NCI-H2107 treated with DMSO at 0.1 percent for 48 hours (cell line): ENCODE results near the gene KRT14.
"Not testable (repeated sequence)": the region's sequence is repeated elsewhere in the genome, so short reads cannot be mapped to it uniquely, and the experiment has no call there.

Source experiments
- DNase-seq: peaks from one replicate; lab custom pipeline; 2025; ENCODE audit not compliant: unreplicated experiment; lab: John Stamatoyannopoulos, UW

The KRT14 gene

GRCh38 chr17:41610061-41610517, 23.4 kb upstream of the KRT14 start:
- not testable (repeated sequence) for DNase-seq

DNA sequence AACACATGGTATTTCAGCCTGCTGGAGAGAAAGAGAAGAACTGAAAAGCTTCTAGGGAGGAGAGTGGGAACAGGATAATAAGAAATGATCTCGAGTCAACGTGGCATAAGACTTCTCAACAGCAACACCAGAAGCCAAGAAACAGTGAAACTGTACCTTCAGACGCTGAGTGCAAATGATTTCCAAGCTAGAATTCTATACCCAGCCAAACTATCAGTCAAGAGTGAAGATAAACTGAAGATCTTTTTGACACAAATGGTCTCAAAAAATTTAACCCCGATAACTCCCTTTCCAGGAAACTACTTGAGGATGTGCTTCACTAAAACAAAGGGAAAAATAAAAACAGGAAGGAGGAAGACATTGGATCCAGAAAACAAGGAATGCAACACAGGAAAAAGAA, 20.2 kb upstream of the KRT14 start:
- DNase-seq, result not testable (repeated sequence)

DNA sequence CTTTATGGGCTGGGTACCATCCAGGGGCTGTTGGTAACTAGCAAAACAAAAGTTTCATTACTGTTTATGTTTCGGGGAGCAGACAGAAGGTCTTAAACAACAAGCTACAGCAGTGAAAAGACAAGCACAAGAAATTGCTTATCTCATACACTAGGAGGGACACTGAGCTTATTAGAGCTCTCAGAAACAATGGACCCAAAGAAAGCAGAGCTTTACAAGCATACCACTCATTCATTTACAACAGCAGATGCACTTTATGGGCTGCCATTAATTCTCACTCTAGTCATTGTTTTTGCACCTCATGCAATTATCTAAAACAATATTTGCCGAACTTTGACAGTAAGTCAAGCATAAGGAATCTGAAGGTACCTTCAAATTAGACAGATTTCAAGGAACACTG, 15.8 kb upstream of the KRT14 start:
- no peak for DNase-seq

- DNase-seq, result no peak
Measured at GRCh38 chr17:41600318-41600717, 13.6 kb upstream of the KRT14 start.

DNA sequence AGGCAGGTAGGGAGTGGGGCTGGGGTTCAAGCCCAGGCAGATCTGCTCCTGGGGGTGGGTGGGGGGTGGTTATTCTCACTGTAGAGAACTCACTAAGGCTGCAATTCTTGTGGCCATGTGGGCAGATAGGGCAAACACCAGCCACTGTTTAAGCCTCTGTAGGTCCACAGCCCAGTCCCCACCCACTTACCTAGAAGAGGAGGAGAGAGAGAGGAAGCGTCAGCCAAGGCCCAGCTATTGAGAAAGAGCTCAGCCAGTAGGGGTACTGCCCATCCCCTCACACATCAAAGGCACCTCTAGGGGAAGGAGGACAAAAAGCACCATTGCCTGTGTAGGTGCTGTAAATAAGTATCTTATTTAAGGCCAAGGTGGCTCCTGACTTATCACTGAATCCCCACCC, 13.0 kb upstream of the KRT14 start:
- no peak for DNase-seq

DNA sequence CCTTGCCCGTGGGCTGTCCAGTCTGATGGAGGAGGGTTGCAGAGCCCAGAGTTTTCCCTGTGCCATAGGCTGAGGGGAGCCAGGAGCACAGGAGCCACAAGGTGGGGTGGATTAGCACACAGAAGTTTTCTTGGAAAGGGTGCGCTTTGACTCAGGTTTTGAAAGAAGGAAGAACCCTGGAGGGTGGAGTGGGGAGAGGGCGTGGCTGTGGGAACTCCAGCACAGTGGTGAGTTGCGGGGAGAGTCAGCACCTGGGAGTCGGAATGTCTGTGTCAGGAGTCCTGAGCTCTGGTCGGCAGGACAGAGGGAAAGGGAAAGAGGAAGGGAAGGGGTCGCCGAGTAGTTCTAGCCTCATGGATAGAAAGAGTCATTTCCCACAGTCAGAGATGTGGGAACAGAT, 8.9 kb upstream of the KRT14 start:
- no peak for DNase-seq

DNA sequence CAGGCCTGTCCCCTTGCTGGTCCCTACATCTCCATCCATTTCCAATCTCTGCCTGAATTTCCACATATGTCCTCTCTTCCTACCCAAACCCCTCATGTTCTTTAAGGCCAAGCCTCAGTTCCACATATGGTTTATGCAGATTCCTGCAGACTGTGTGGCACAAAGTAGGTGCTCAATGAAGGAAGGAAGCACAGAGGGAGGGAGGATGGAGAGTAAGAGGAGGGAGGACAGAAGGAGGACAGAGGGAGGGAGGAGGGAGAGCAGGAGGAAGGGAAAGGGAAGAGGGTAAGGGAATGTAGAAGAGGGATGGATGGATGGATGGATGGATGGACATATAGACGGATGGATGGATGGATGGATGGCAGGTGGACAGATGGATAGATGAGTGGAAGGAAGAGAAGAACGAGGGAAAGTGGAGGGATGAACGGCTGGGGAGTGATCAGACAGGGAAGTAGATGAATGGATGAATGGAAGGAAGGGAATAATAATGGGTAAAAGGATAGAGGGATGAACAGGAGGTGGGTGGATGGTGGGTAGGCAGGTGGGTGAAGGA, 7.7 kb upstream of the KRT14 start:
- DNase-seq, result no peak

DNA sequence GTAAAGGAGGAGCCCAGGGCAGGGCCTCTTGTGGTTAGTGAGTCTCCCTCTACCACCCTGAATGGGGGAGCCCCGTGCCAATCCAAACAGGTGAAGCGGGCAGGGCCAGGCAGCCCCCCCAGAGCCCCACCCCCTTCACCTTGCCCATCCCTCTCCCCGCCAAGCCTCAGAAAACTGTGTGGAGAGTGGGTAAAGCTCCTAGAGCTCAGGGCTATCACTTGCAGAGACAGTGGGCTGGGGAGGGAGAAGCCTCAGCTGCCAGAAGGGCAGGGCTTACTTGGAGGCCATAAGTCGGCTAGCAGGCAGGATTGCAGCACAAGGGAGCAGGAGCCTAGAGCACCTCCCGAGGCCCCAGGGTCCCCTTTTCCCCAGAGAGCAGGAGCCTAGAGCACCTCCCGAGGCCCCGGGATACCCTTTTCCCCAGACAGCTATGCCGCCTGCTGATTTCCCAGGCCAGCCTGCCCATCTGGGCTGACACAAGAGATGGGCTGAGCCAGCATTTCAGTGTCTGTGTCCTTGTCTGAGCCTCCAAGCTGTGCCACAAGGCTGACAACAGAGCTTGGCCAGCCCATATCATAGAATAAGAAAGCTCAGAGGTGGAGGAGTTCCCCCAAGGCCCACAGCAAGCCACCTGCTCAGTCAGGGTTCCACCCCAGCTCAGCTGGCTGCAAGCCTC, 6.7 kb upstream of the KRT14 start:
- DNase-seq, result no peak

DNA sequence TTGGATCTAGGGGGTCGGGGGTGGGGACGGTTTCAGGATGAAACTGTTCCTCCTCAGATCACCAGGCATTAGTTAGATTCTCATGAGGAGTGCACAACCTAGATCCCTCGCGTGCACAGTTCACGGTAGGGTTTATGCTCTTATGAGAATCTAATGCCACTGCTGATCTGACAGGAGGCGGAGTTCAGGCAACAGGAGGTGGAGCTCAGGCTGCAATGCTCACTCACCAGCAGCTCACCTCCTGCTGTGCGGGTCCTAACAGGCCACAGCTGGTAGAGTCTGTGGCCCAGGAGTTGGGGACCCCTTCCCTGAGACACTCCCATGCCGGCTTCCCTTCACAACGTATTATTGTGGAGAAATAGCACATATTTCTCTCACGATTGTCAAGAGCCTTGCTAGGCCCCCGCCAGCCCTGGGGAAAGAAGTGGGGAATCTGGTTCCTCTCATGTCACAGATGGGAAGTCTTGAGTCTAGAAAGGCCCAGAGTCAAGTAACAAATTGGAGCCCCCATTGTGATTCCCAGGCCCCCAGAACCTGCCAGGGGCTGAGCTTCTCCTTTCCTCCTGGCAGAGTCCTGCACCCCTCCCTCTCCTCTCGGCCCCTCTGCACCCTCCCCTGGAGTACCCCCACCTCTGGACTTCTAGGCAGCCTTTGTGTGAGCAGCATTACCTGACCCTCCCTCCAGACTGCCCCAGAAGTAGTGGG, 6.1 kb upstream of the KRT14 start:
- no peak for DNase-seq

GRCh38 chr17:41589301-41589700, 2.6 kb upstream of the KRT14 start:
- DNase-seq, result no peak

GRCh38 chr17:41588126-41588810, 1.6 kb upstream of the KRT14 start:
- no peak for DNase-seq

DNA sequence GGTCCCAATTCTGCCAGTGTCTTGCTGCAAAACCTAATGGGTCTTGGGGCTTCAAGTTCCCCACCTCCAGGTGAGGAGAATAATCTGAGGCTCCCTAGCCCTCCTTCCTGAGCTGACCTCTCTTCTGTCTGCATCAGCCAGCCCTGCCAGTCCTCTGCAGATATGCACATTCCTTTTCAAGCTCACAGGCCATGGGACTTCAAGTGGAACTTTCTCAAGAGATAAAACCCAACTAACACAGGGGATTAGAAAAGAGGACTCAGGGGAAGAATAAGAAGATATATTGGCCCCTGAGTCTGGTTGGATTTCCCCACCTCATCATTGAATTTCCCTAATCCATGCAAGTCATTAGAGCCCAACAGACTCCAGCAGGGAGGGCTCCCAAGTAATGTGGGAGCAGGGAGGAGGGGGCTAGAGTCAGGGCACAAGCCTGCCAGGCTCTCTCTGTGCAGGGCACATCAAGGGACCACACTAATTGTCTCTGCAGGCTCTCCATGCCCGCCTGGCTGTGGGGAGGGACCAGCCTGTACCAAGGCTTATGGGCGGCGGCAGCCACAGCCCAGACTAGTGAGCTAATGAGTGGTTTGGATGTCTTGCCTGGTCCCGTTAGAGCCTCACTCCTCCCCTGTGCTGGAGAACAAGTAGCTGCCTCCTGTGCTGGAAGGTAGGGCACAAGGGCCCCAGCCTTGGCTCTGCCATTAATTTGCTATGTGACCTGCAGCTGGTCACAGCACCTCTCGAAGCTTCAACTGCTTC, 1.2 kb downstream of the KRT14 start:
- no peak for DNase-seq

GRCh38 chr17:41584331-41584927, 2.3 kb downstream of the KRT14 start:
- not testable (repeated sequence) for DNase-seq

- no peak for DNase-seq
Measured at GRCh38 chr17:41583137-41584127, 3.3 kb downstream of the KRT14 start.

- DNase-seq, result not testable (repeated sequence)
Measured at GRCh38 chr17:41582061-41582968, 4.4 kb downstream of the KRT14 start.

DNA sequence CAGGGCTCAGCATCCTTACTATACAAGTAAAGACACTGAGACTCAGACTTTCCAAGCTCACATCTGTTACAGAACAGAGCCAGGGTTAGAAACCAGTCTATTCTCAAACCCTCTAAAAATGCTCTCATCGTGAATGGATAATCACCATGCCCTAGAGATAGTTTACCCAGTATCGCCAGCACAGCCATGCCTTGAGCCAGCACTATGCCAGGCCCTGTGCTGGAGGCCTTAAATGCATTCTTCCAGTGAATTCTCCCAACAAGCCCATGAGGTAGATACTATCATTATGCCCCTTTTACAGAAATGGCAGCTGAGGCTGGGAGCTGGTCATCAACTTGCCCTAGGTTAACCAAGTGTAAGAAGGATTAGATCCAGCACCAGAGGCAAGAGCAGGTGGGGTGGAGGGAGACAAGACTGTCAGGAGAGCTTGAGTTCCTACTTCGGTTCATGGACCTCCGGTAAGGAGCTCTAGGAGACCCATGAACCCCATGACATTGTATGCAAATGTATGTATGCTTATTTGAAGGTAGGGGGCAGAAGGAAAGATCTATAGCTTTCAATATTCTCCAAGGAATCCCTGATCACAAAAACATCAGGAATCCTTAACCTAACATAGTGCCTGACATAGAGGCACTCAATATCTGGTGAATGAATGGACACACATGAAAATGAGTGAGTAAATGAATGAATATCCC, 5.2 kb downstream of the KRT14 start:
- DNase-seq, result no peak

GRCh38 chr17:41580687-41581365, 5.9 kb downstream of the KRT14 start:
- DNase-seq, result no peak
